HG02970 (cell line): ENCODE results near the gene NAA40.

Experiments
- ATAC-seq: cut with Tn5 transposase; IDR thresholded peaks from one replicate; pipeline ENCODE4 v1.9.1; 2021; ENCODE audit warnings: mild to moderate bottlenecking, moderate library complexity, moderate number of reproducible peaks; ENCODE audit not compliant: unreplicated experiment, low FRiP score

NAA40 gene

GRCh38 chr11:63911876-63912275 lies 26.9 kb upstream of the NAA40 start:
- ATAC-seq = no peak

GRCh38 chr11:63912678-63913077 lies 26.1 kb upstream of the NAA40 start:
- no peak for ATAC-seq

DNA sequence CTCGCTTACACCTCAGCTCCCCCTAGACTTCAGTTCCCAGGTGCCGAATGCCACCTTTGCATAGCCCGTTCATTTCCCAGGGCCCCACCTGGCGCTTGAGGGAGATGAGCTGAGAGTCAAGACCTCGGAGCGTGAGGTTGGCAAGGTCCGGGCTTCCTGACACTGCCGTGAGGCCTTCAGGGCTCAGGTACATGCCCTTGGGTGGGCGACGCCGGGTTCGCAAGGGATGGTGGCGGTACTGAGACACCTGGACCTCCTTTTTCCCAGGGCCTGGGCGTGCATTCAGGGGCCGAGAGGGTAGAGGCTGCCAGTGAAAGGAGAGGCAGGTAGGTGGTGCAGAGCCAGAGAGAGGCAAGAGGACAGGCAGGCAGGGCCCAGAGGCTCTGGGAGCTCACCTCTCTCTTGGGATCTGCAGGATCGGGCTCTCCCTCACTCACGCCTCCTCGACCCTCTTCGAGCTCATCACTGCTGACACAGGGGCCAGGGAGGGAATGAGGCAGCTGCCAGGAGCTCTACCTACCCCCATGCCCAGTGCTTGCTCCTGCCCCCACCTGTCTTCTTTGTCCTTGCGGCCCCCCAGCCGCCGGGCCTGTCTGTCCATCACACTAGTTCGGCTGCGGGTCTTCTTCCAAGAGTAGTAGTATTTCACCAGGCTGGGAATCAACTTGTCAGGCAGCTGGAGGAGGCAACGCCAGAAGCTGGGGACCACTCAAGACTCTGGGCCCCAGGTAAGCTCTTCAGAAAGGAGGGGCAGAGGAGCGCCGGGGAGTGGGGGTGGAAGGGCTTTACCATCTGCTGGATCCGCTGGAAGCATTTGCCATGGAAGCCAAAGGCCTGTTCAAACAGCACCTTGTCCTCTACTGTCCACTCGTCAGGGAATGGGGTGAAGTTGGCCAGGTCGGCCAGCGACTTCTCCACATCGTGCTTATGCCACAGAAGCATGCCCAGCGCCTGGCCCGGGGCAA lies 24.7 kb upstream of the NAA40 start:
- ATAC-seq = no peak

DNA sequence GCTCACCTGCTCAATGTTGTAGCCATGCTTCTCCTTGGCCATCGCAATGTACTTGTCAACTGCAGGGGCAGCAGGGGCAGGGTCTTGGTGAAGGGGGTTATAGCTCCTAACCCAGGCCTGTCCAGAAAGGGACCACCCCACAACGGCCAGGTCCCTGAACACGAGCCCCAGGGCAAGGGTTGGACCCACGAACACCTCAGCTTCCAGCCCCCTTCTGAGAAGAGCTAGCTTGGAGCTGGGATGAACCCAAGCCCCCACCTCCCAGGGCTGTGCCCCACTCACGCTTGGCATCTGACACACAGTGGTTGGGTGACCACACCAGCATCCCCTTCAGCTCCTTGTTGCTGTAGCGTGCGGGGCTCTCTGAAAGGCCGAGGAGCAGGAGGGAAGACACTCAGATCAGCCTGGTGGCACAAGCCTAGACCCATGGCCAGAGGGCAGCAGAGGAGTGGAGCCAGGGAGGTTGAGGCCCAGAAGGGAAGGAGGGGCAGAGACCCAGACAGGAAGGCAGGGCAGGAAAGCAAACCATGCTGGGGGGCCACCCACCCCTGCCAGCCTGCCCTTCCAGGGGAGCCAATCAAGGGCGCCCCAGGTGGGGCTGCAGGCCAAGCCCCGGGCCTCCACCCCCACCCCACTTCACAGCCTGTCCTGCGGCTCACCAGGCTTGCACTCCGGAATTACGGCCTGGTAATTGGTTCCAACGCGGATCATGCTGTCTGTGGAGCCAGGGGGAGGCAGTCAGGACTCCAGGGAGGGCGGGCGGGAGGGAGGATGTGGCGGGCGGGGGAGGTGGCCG lies 23.7 kb upstream of the NAA40 start:
- ATAC-seq = no peak

DNA sequence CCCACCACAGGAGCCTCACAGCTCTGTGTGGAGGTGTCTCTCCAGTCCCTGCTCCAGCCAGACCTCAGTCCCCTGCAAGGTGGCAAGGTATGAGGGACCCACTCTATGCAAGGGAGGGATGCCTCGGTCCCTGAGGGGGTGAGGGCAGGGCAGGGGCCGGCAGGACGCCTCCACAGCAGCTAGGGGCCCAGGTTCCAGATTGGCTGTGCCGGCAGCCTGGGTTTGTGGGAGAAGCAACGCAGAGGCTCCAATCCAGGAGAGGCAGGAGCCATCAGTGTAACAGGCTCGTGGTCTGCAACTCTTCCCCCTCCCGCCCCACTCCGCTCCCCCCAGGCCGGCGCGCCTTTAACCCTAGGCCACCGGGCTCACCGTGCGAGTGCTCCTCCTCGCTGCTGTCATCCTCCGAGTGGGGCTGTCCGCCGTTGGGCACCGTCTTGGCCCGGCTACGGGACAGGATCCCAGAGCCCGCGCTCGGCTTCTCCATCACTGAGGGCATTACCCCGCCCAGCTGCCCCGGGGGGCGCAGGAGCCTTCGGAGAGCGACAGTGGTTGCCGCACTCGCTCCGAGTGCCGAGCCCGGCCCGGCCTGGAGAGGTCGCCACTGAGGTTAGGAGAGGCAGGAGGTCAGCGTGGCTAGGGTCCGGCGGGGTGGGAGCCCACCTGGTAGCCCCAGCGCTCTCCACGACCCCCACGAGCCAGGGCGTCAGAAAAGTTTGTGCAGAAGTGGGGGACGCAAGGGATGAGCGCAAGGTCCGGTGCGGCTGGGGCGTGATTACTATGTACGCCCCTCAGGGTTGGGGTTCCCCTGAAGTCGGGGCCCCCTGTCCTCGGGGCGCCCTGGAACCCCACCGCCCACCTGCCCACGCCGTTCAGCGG lies 22.6 kb upstream of the NAA40 start:
- no peak for ATAC-seq

- ATAC-seq = no peak
Observed at GRCh38 chr11:63916837-63917691, 21.7 kb upstream of the NAA40 start, which contains the start of gene RCOR2. TSS of gene RCOR2 (minus strand) at chr11:63917164. CDS start at chr11:63916456, 708 bp downstream.

DNA sequence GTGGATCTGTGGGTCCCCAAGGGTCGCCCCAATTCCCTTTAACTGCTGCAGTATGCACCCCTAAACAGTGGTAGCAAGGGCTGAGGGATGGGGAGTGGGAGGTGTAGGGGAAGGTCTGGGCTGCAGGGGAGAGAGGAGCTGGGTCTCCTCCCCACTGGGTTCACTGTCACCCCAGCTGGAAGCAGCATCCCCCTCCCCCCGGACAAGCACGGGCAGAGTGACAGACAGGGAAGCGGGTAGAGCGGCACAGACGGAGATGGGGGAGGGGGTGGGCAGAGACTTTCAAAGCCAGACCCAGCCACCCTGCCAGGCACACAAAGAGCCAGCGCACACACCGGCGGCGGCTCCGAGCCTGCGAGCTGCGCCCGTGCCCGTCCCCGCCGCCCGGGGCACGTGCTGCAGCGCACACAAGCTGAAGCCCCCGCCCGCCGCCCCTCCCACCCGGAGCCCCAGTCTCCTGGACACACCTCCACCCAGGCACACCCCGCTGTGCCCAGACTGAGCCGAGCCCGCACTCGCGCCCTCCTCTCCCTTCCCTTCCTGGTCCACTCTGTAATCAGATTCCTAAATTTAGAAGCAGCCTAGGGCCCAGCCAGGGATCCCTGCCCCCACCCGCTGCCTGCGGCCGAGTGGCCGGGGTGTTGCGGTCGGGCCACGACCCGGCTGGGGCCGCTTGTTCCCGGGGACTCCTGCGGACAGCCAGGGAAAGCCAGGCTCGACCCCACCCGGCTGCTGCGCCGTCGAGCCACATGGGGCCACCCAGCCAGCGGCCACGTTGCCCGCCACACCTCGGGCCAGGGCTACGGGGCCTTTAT lies 20.9 kb upstream of the NAA40 start:
- no peak for ATAC-seq

DNA sequence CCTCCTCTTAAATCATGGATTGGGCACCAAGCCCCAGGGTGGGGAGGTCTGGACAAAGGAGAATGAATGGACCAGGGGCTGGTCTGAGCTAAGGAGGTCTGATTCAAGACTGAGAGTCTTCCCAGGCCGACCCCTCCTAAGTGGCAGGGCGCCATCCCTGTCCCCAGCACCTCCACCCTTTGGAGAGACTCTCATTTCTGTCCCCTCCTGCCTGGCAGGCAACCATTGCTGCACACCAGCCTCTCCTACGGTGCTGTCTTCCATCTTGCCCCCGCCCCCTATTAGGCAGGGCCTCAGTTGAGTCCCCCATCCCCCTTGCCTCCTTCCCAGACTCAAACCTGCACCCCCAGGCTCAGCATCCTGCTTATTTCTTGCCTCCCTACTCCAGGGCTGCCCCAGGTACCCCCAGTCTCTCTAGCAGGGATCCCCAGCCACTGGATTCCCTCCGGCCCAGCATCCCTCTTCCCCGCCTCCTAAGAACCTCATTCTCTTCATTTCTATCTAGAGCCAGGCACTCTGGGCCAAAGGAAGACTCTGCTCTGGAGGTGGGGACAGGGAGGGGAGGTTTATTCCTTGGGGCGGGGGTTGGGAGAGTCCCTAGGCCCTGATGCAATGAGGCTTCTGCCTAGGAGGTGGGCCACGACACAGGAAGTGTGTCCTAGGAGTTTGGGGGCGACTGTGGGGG lies 20.2 kb upstream of the NAA40 start:
- ATAC-seq = no peak

GRCh38 chr11:63919267-63920125 lies 19.3 kb upstream of the NAA40 start:
- ATAC-seq = no peak

- ATAC-seq = no peak
Observed at GRCh38 chr11:63920126-63920938, 18.5 kb upstream of the NAA40 start.

DNA sequence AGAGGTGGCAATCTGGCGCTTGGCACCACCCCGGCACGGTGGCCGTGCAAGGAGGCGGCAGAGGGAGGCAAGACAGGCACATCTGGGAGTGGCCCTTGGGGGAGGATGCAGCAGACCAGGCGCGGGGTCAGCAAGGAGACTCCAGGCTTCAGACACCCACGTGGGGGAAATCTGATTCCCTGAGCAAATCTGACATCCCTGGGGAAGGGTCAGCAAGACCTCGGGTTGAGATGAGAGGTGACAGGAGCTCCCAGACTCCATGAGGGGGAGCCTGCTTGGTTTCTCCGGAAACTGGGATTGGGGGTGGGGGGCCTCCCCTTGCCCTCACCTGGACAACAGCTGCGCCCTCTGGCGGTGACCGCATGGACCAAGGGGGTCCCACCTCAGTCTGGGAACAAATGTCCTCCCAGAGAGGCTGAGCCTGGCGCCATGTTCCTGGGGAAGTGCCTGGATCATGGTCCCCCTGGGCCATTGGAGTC lies 17.8 kb upstream of the NAA40 start:
- ATAC-seq = no peak

GRCh38 chr11:63922673-63923192 lies 16.1 kb upstream of the NAA40 start:
- no peak for ATAC-seq

- no peak for ATAC-seq
Observed at GRCh38 chr11:63923319-63923718, 15.5 kb upstream of the NAA40 start.

- ATAC-seq = no peak
Observed at GRCh38 chr11:63929616-63930015, 9.2 kb upstream of the NAA40 start.

DNA sequence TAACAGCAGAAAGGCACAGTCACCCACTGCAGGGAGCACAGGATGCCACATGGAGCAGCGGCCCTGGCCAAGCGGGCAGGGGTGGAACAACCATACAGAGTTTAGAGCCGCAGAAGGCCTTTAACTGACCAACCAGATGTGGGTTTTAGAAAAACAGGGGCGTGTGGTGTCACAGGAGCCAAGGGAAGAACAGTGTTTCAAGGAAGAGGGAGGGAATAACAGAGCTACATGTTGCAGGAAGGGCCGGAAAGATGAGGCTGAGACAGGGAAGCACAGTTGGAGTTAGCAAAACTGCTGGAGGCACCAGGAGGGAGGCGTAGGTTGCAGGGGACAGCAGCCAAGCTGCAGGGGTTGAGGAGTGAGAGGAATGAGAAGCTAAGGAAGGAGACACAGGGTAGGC lies 7.8 kb upstream of the NAA40 start:
- ATAC-seq = no peak

GRCh38 chr11:63931876-63932275 lies 6.9 kb upstream of the NAA40 start:
- no peak for ATAC-seq
